Activated CD4-positive, alpha-beta memory T cell treated with anti-CD3 and anti-CD28 coated beads for 36 hours (primary cell): ENCODE results near the gene MS4A8. TPM values are rescaled to one million over a fixed set of nuclear protein-coding genes. Genes with fewer than 3 reads are reported as not detected.

Experiments
- total RNA-seq, 2 experiments: library from RNA; stranded (reverse); gene quantifications; one replicate each; pipeline ENCODE4 v1.2.3, GENCODE V29; 2021

The MS4A8 gene
- total RNA-seq, 2 experiments from 2014 or later, result not detected

Other genes with a start within 250 kb of the MS4A8 start
- gene MS4A1, start 243.8 kb upstream of the MS4A8 start, total RNA-seq, result not detected
- not detected for gene MS4A12, start 206.8 kb upstream of the MS4A8 start, total RNA-seq
- gene MS4A13, start 184.2 kb upstream of the MS4A8 start, total RNA-seq, result not detected
- not detected for gene MS4A18, start 25.1 kb downstream of the MS4A8 start, total RNA-seq
- gene MS4A15, start 57.3 kb downstream of the MS4A8 start, total RNA-seq, result not detected
- not detected for gene MS4A10, start 85.7 kb downstream of the MS4A8 start, total RNA-seq
- 10 to 100 TPM; 40.6 to 42.1 TPM for gene CCDC86, start 142.5 kb downstream of the MS4A8 start, total RNA-seq
- under 1 TPM; 0.33 to 0.36 TPM for gene PTGDR2, start 156.3 kb downstream of the MS4A8 start, total RNA-seq
- not detected for gene ZP1, start 167.9 kb downstream of the MS4A8 start, total RNA-seq
- gene PRPF19, start 207.0 kb downstream of the MS4A8 start, total RNA-seq, result 100 to 1,000 TPM; 127 to 139 TPM
- gene TMEM109, start 214.5 kb downstream of the MS4A8 start, total RNA-seq, result 100 to 1,000 TPM; 101 to 106 TPM
- 1 to 10 TPM; 3.3 to 5.7 TPM for gene TMEM132A, start 224.8 kb downstream of the MS4A8 start, total RNA-seq